HFFc6 (cell line): ENCODE measurements around the gene CRIP1. TPM values are rescaled to one million over a fixed set of nuclear protein-coding genes. Genes with fewer than 3 reads are reported as not detected.

ENCODE experiments used
- DNase-seq: peaks from one replicate; pipeline ENCODE4 v3.0.0-alpha.2; 2018
- H3K27ac Mint-ChIP-seq: 2 replicates; pipeline ENCODE4 v1.8.0; 2020; ENCODE audit warnings: mild to moderate bottlenecking, mixed read lengths
- H3K27me3 Mint-ChIP-seq: 2 replicates; pipeline ENCODE4 v1.8.0; 2021; ENCODE audit warnings: mild to moderate bottlenecking, moderate library complexity, mixed read lengths; ENCODE audit not compliant: insufficient read depth
- H3K36me3 Mint-ChIP-seq: 2 replicates; pipeline ENCODE4 v1.8.0; 2021; ENCODE audit warnings: low read depth, mixed read lengths
- H3K4me1 Mint-ChIP-seq: 2 replicates; pipeline ENCODE4 v1.8.0; 2020; ENCODE audit warnings: low read depth, mixed read lengths
- H3K4me3 Mint-ChIP-seq: 2 replicates; pipeline ENCODE4 v1.8.0; 2020; ENCODE audit warnings: mild to moderate bottlenecking, moderate library complexity, mixed read lengths
- H3K9me3 Mint-ChIP-seq: 2 replicates; pipeline ENCODE4 v1.8.0; 2020; ENCODE audit warnings: mild to moderate bottlenecking, mixed read lengths
- CTCF ChIP-seq: fragments of 200-600 bp; sonication (generic); IDR thresholded peaks from 2 replicates; pipeline ENCODE4 v1.5.0; 2021; ENCODE audit warnings: antibody characterized with exemption, mild to moderate bottlenecking
- total RNA-seq, 6 experiments: library from RNA; stranded (reverse); fragmentation: NEBNext Ultra II Directional; extraction: Animal tissue kit (Norgen Biotek cat#: 25700); gene quantifications; 2 replicates in 1 of 6; 3 replicates in 5 of 6; pipeline ENCODE4 v1.2.3, GENCODE V29; 2021

CRIP1 gene
- total RNA-seq, 6 experiments from 2014 or later: 4.8 to 55.2 (median 42.3) TPM

DNA sequence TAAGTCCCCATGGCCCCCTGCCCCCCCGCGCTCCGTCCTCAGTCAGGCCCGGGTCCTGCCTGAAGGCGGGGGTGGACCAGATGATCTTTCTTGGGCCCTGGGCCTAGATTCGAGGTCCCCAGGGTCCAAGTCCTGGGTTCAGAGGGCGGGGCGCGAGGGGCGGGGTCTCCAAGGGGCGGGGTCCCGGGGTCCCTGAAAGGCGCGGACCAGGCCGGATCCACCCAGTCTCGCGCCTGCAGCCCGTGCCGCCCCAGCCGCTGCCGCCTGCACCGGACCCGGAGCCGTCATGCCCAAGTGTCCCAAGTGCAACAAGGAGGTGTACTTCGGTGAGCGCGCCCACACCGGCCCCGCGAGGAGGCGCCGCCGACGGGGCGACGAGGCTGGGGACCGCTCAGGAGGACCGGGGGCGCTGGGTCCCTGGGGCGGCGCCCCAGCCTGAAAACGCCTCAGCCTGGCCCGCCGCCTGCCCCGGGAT, 325 bp downstream of the CRIP1 start:
- H3K4me3 Mint-ChIP-seq: peak overlapping the region; percentile 30; the same call in 1 of the 2 replicates
- no peaks in the 10 kb centered on the region for H3K9me3 Mint-ChIP-seq
- peaks cover 8% of the 10 kb centered on the region for H3K27me3 Mint-ChIP-seq
- peaks cover 22% of the 10 kb centered on the region for H3K4me1 Mint-ChIP-seq
- no peaks in the 10 kb centered on the region for H3K36me3 Mint-ChIP-seq
- no peak for TF ChIP-seq CTCF
- H3K27ac Mint-ChIP-seq: no peak overlapping the region
- DNase-seq: no peak

DNA sequence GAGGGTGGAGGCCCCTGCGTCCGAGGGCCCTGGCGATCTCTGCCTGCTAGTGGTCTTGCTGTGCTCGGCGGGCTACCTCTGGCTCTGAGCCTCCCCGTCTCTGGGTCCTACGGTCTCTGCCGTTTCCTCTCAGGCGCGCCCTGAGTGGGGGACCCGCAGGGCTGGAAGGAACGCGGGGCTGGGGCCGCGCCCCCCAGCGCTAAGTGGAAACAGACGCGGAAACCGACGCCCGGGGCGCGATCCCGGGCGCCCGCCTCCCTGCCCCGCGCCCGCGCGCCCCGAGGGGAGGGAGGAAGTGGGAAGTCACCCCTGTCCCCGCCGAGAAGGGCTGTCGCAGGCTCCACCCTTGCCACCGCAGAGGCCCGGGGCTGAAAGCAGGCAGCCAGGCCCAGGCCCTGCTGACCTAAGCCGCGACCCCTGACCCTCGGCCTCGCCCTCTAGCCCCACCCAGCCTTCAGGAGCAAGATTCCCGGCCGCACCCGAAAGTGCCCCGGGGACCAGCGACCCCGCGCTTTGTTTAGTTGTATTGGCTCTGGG, 831 bp downstream of the CRIP1 start:
- Mint-ChIP-seq H3K4me1 (peaks cover 18% of the 10 kb centered on the region), H3K27ac (peak overlapping the region; percentile 55), H3K4me3 (peak overlapping the region; percentile 17; the same call in 1 of the 2 replicates), H3K27me3 (peaks cover 7% of the 10 kb centered on the region), H3K9me3 (no peaks in the 10 kb centered on the region), H3K36me3 (no peaks in the 10 kb centered on the region)
- no peak; the same call in 1 of the 2 replicates for TF ChIP-seq CTCF
- no peak for DNase-seq

DNA sequence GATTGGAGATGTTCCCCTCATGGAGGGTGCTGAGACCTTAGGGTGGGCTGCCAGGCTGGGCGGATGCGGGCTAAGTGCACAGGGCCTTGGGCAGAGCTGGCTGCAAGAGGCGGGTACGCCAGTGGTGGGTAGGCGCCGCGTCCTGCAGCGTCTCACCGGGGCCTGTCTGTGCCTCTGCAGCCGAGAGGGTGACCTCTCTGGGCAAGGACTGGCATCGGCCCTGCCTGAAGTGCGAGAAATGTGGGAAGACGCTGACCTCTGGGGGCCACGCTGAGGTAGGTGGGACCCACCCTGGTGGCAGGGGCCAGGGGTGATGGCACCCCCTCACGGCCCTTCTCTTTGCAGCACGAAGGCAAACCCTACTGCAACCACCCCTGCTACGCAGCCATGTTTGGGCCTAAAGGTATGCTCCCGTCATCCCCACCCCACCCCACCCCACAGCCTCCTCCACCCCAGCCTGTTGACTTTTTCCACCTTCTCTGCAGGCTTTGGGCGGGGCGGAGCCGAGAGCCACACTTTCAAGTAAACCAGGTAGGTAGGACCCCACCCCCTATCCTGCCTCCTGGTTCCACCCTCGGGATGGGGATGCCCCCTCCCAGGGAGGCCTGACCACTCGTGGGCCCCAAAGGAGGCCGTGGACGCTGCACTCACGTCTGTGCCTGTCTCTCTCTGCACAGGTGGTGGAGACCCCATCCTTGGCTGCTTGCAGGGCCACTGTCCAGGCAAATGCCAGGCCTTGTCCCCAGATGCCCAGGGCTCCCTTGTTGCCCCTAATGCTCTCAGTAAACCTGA, 1.5 kb downstream of the CRIP1 start:
- no peaks in the 10 kb centered on the region for H3K36me3 Mint-ChIP-seq
- peaks cover 17% of the 10 kb centered on the region for H3K4me1 Mint-ChIP-seq

DNA sequence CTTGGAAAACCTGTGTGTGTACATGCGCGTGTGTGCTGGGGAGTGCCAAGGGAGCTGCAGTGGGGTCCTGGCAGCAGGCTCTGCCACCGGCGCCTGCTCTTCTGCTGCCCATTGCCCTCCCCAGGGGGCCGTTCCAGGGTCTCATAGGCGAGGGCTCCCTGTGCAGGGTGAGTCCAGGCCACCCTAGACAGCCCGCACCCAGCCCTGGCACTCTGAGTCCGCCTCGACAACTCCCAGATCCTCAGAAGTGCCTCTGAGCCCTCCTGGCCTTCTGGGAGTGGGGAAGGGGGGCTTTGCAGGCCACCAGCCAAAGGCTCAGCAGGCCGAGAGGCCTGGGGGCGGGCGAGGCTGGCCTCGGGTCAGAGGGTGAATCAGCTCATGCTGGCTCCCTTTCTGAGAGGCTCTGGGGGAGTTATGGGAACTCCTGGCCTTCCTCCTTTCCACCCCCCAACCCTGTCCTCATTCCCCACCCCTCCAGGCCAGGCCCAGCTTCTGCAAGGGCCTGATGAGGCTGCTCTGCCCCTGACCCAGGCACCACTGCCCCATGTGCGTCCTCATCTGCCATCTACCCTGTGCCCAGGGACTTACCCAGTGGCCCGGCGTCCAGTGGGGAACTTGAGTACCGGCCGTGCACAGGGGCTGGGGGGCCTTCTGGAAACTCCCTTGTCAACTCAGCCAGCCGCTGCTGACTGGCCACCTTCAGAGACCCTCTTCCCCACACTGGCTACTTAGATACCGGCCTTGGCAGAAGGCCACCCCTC, 2.3 kb downstream of the CRIP1 start:
- no peak for TF ChIP-seq CTCF
- no peak for DNase-seq
- H3K4me3 Mint-ChIP-seq: peak overlapping the region; percentile 81; the same call in 1 of the 2 replicates
- H3K9me3 Mint-ChIP-seq: no peaks in the 10 kb centered on the region
- H3K27me3 Mint-ChIP-seq: peaks cover 7% of the 10 kb centered on the region
- peaks cover 17% of the 10 kb centered on the region for H3K4me1 Mint-ChIP-seq
- no peaks in the 10 kb centered on the region for H3K36me3 Mint-ChIP-seq
- H3K27ac Mint-ChIP-seq: peak overlapping the region; percentile 18

More for the DNA sequence above, 1.5 kb downstream of the CRIP1 start:
- peaks cover 7% of the 10 kb centered on the region for H3K27me3 Mint-ChIP-seq
- H3K27ac Mint-ChIP-seq: peak overlapping the region; percentile 55
- H3K9me3 Mint-ChIP-seq: no peaks in the 10 kb centered on the region
- H3K4me3 Mint-ChIP-seq: peak overlapping the region; percentile 17; the same call in 1 of the 2 replicates
- DNase-seq: no peak
- no peak; the same call in 1 of the 2 replicates for TF ChIP-seq CTCF

DNA sequence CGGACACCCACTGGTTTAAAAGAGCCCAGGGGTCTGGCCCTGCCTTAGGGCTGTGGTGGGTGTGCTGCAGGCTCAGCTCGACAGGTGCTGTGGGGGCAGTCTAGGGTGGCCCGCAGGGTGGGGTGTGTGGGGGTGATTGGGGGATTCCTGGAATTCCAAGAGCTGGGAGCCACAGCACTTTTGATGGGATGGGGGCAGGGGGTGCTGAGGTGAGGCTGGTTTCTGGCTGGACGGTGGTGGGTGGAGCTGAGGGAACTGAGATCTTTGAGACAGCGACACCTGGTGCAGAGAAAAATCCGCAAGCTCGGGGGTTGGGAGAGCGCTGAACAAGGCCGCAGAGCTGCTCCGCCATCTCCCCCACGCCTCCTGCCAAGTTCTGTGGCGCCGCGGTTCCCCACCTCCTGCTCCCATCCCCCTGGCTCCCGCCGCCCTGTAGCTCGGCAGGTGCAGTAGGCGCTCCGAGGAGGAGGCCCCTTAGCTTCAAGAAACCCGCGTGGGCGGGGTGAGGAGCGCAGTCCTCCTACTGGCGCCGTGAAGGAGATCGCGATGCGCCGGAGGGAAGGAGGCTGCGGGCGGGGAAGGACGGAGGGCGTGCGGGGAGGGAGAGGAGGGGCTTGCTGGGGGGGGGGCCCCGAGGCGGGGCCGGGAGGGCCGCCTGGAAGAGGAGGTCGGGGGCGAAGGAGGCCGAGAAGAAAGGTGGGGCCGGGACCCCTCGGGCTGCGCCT, 3.0 kb downstream of the CRIP1 start:
- Mint-ChIP-seq H3K27me3 (peaks cover 7% of the 10 kb centered on the region), H3K4me1 (peaks cover 12% of the 10 kb centered on the region), H3K9me3 (no peaks in the 10 kb centered on the region), H3K27ac (peak overlapping the region; percentile 66), H3K4me3 (peak overlapping the region; percentile 81), H3K36me3 (no peaks in the 10 kb centered on the region)
- TF ChIP-seq CTCF: peak; percentile 80
- DNase-seq: peak; percentile 72
